Measurements from ENCODE around the gene ETV3. TPM values are rescaled to one million over a fixed set of nuclear protein-coding genes. Genes with fewer than 3 reads are reported as not detected.

Gene ETV3
- total RNA-seq, 1 experiment from 2014 or later = 26.2 TPM

DNA sequence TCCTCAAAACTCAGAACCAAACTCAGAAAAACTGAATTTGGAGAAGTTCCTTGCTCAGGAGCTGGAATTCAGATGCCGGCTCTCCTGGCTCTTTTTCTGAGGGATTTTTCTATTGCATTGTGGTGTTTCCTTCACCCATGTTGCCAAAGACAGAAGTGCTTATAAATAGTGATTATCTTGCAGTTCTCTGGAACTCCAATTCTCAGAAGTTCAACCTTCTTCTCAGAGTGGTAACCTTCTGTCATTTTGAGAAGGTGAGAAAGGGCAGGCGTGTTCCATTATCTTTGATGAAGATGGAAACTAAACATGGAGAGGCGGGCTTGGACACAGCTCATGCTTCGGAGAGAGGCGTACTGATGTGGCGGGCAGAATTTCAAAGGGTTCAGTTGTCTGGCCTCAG lies 12.4 kb upstream of the ETV3 start:
- H3F3A ChIP-seq (ENCODE audit: insufficient read depth, low read depth) = peaks cover 12% of the 10 kb centered on the region; the same call in 1 of the 2 replicates
- no peak overlapping the region for H3K4me2 ChIP-seq
- no peak overlapping the region for H2AFZ ChIP-seq
- DNase-seq = no peak
- TF ChIP-seq EZH2 (IDR thresholded peaks at IDR 0.05; ENCODE audit: low read depth) = no peak
- intact Hi-C loops (cut with micrococcal nuclease; ENCODE audit: unreplicated experiment) = loop anchor here (10.0 kb wide), 1 partner anchor 226 kb away; the partner anchor contains the start of gene LRRC71
- BruUV-seq (replicated peaks) = no TSS peak
- no peaks in the 10 kb centered on the region for H3K36me3 ChIP-seq (ENCODE audit: low read depth)
- no peaks in the 10 kb centered on the region for H3K9me3 ChIP-seq (ENCODE audit: insufficient read depth, low read depth)
- H3K79me2 ChIP-seq (ENCODE audit: low read depth) = no peaks in the 10 kb centered on the region
- H4K20me1 ChIP-seq (ENCODE audit: insufficient read depth) = no peaks in the 10 kb centered on the region
- no peak overlapping the region for H3K4me3 ChIP-seq
- no peak overlapping the region for H3K27ac ChIP-seq
- peaks cover 55% of the 10 kb centered on the region for H3K4me1 ChIP-seq (replicated peaks; ENCODE audit: insufficient read depth)
- ChIA-PET CTCF (interaction anchor here (0.7 kb wide), 1 partner anchor 61 kb away, joined by 3 read pairs; no protein-coding TSS in a partner anchor), POLR2A (ENCODE audit: unreplicated experiment) (no interaction called here)
- H3K9me2 ChIP-seq (ENCODE audit: insufficient read depth) = no peaks in the 10 kb centered on the region
- no peaks in the 10 kb centered on the region for H3K27me3 ChIP-seq (ENCODE audit: insufficient read depth, low read depth)

DNA sequence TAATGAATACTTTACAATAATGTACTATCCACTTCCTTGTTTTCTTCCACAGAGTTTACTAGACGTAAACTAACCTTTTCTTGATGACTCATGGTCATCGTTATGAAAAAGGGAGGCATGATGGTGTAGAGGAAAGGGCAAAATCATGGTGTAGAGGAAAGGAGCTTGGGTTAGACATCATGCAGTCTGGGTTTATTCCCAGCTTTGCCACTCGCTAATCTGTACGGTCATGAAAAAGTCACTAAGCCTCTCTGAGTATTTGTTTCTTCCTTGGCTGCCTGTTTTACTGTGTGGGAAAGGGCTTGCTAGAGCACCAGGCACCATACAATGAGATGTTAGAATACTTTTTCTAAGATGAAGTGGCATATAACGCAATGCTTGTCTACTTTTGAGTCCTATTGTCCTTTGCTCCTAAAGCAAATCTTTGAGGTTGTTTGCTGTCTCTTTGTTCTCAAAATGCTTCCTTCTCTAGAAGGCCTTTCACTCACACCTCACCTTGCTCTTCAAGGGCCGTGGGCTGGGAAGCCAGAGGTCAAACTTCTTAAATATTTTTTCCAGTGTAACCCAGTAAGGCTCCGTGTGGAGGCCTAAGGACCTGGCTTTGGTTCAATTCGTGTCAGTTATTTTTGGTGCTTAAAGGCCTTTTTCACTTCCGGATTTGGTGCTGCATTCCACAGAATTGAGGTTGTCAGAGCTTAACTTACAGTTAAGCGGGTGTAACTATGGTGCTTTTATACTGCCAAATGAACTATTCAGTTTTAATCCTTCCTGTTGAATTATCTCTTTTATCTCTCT lies 9.9 kb upstream of the ETV3 start:
- no TSS peak for BruUV-seq (replicated peaks)
- H3K4me1 ChIP-seq (replicated peaks; ENCODE audit: insufficient read depth) = peaks cover 30% of the 10 kb centered on the region
- intact Hi-C loops (cut with micrococcal nuclease; ENCODE audit: unreplicated experiment) = no loop called here
- peak overlapping the region; percentile 17; the same call in 1 of the 2 replicates for H3K4me2 ChIP-seq
- peaks cover 12% of the 10 kb centered on the region; the same call in 1 of the 2 replicates for H3F3A ChIP-seq (ENCODE audit: insufficient read depth, low read depth)
- no peaks in the 10 kb centered on the region for H3K79me2 ChIP-seq (ENCODE audit: low read depth)
- CTCF ChIA-PET = no interaction called here
- H3K36me3 ChIP-seq (ENCODE audit: low read depth) = no peaks in the 10 kb centered on the region
- TF ChIP-seq, protein P1, sequence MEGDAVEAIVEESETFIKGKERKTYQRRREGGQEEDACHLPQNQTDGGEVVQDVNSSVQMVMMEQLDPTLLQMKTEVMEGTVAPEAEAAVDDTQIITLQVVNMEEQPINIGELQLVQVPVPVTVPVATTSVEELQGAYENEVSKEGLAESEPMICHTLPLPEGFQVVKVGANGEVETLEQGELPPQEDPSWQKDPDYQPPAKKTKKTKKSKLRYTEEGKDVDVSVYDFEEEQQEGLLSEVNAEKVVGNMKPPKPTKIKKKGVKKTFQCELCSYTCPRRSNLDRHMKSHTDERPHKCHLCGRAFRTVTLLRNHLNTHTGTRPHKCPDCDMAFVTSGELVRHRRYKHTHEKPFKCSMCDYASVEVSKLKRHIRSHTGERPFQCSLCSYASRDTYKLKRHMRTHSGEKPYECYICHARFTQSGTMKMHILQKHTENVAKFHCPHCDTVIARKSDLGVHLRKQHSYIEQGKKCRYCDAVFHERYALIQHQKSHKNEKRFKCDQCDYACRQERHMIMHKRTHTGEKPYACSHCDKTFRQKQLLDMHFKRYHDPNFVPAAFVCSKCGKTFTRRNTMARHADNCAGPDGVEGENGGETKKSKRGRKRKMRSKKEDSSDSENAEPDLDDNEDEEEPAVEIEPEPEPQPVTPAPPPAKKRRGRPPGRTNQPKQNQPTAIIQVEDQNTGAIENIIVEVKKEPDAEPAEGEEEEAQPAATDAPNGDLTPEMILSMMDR (conservative IDR thresholded peaks at IDR 0.05) = no peak
- TF ChIP-seq EZH2 (IDR thresholded peaks at IDR 0.05; ENCODE audit: low read depth) = no peak
- DNase-seq = peak; percentile 15 to 71
- peak overlapping the region; percentile 26; the same call in 1 of the 2 replicates for H2AFZ ChIP-seq
- no peaks in the 10 kb centered on the region for H3K9me2 ChIP-seq (ENCODE audit: insufficient read depth)
- H3K27me3 ChIP-seq (ENCODE audit: insufficient read depth, low read depth) = no peaks in the 10 kb centered on the region
- POLR2A ChIA-PET (ENCODE audit: unreplicated experiment) = no interaction called here
- H3K9me3 ChIP-seq (ENCODE audit: insufficient read depth, low read depth) = no peaks in the 10 kb centered on the region
- peak overlapping the region; percentile 71 for H3K27ac ChIP-seq
- H3K4me3 ChIP-seq = no peak overlapping the region
- H4K20me1 ChIP-seq (ENCODE audit: insufficient read depth) = no peaks in the 10 kb centered on the region

DNA sequence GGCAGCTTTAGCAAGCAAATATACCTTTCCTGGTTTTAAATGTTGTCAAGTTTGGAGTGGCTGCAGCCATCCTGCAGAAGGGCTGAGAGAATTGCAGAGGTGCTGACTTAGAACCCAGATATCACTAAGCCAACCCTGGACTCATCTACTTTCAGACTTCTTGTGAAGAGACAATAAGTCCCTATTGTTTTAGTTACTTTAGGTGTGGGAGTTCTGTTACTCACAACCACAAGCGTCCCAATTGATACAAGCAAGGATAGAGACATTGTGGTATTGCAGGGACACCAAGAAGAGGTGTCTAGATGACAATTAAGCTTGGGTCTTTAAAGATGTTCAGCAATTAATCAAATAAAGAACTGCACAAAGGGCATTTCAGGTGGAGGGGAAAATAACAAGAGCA lies 8.8 kb upstream of the ETV3 start:
- ChIA-PET POLR2A (ENCODE audit: unreplicated experiment) (no interaction called here), CTCF (no interaction called here)
- H3K4me1 ChIP-seq (replicated peaks; ENCODE audit: insufficient read depth) = peaks cover 30% of the 10 kb centered on the region
- no peaks in the 10 kb centered on the region for H3K27me3 ChIP-seq (ENCODE audit: insufficient read depth, low read depth)
- no peak overlapping the region for H3K4me3 ChIP-seq
- H3K36me3 ChIP-seq (ENCODE audit: low read depth) = no peaks in the 10 kb centered on the region
- H3K4me2 ChIP-seq = peak overlapping the region; percentile 17; the same call in 1 of the 2 replicates
- H3K79me2 ChIP-seq (ENCODE audit: low read depth) = no peaks in the 10 kb centered on the region
- no peak for DNase-seq
- no peaks in the 10 kb centered on the region for H3K9me2 ChIP-seq (ENCODE audit: insufficient read depth)
- H3K27ac ChIP-seq = peak overlapping the region; percentile 71
- no TSS peak for BruUV-seq (replicated peaks)
- H3K9me3 ChIP-seq (ENCODE audit: insufficient read depth, low read depth) = no peaks in the 10 kb centered on the region
- H2AFZ ChIP-seq = peak overlapping the region; percentile 52; the same call in 1 of the 2 replicates
- H4K20me1 ChIP-seq (ENCODE audit: insufficient read depth) = no peaks in the 10 kb centered on the region
- H3F3A ChIP-seq (ENCODE audit: insufficient read depth, low read depth) = peaks cover 12% of the 10 kb centered on the region; the same call in 1 of the 2 replicates
- intact Hi-C loops (cut with micrococcal nuclease; ENCODE audit: unreplicated experiment) = no loop called here
- TF ChIP-seq, protein P1 (conservative IDR thresholded peaks at IDR 0.05) = no peak
- no peak for TF ChIP-seq EZH2 (IDR thresholded peaks at IDR 0.05; ENCODE audit: low read depth)
